ENCODE data around the gene CRYGA. TPM values are rescaled to one million over a fixed set of nuclear protein-coding genes. Genes with fewer than 3 reads are reported as not detected.

The CRYGA gene
- polyA plus RNA-seq (ENCODE audit: insufficient read length in 3 of 3): not detected
- long read RNA-seq, donor 1: 0 reads
- long read RNA-seq, donor 2: 0 reads
- long read RNA-seq, donor 3: 0 reads
- long read RNA-seq, donor 4: 0 reads
- long read RNA-seq, donor 5: 0 reads
- long read RNA-seq, donor 6: 0 reads
- long read RNA-seq, donor 7: 0 reads
- long read RNA-seq, donor 8: 0 reads
- long read RNA-seq, donor 9: 0 reads
- long read RNA-seq, donor 10: 0 reads
- long read RNA-seq, donor 11: 0 reads
- long read RNA-seq, donor 12: 0 reads
- long read RNA-seq, donor 13: 0 reads
- long read RNA-seq, donor 14: 0 reads
- long read RNA-seq, donor 15: 0 reads
- long read RNA-seq, donor 16: 0 reads

- no peak for DNase-seq (ENCODE audit: extremely low read depth in 1 of 11, low read depth in 9 of 11, low spot score in 4 of 11)
Observed at GRCh38 chr2:208163489-208163888, at the start of gene CRYGA. Gene CRYGA (minus strand): TSS chr2:208163589. CDS start chr2:208163556, 33 bp downstream.

- no peak for DNase-seq (ENCODE audit: extremely low read depth in 1 of 11, low read depth in 9 of 11, low spot score in 4 of 11)
Observed at GRCh38 chr2:208210688-208211451, 47.5 kb upstream of the CRYGA start.

- DNase-seq (ENCODE audit: extremely low read depth in 1 of 11, low read depth in 9 of 11, low spot score in 4 of 11): no peak
Observed at GRCh38 chr2:208208335-208209085, 45.1 kb upstream of the CRYGA start.

GRCh38 chr2:208207769-208208168 is 44.4 kb upstream of the CRYGA start:
- no peak for DNase-seq (ENCODE audit: extremely low read depth in 1 of 11, low read depth in 9 of 11, low spot score in 4 of 11)

- DNase-seq (ENCODE audit: extremely low read depth in 1 of 11, low read depth in 9 of 11, low spot score in 4 of 11): no peak
Observed at GRCh38 chr2:208204166-208204565, 40.8 kb upstream of the CRYGA start.

GRCh38 chr2:208195531-208195930 is 32.1 kb upstream of the CRYGA start:
- DNase-seq (ENCODE audit: extremely low read depth in 1 of 11, low read depth in 9 of 11, low spot score in 4 of 11): no peak

- DNase-seq (ENCODE audit: extremely low read depth in 1 of 11, low read depth in 9 of 11, low spot score in 4 of 11): no peak
Observed at GRCh38 chr2:208192611-208193236, 29.3 kb upstream of the CRYGA start.

GRCh38 chr2:208189810-208190503 is 26.6 kb upstream of the CRYGA start, which contains the start of gene C2orf80:
Gene C2orf80 (minus strand): TSS chr2:208190030. CDS start chr2:208186986, 3,044 bp downstream.
- no peak for DNase-seq (ENCODE audit: extremely low read depth in 1 of 11, low read depth in 9 of 11, low spot score in 4 of 11)

GRCh38 chr2:208189069-208189809 is 25.9 kb upstream of the CRYGA start:
- no peak for DNase-seq (ENCODE audit: extremely low read depth in 1 of 11, low read depth in 9 of 11, low spot score in 4 of 11)

GRCh38 chr2:208186893-208187292 is 23.5 kb upstream of the CRYGA start:
- DNase-seq (ENCODE audit: extremely low read depth in 1 of 11, low read depth in 9 of 11, low spot score in 4 of 11): no peak

GRCh38 chr2:208186465-208186864 is 23.1 kb upstream of the CRYGA start:
- no peak for DNase-seq (ENCODE audit: extremely low read depth in 1 of 11, low read depth in 9 of 11, low spot score in 4 of 11)

- DNase-seq (ENCODE audit: extremely low read depth in 1 of 11, low read depth in 9 of 11, low spot score in 4 of 11): no peak
Observed at GRCh38 chr2:208183972-208184705, 20.8 kb upstream of the CRYGA start.

- DNase-seq (ENCODE audit: extremely low read depth in 1 of 11, low read depth in 9 of 11, low spot score in 4 of 11): no peak
Observed at GRCh38 chr2:208183526-208183925, 20.1 kb upstream of the CRYGA start.

GRCh38 chr2:208182835-208183234 is 19.4 kb upstream of the CRYGA start:
- no peak for DNase-seq (ENCODE audit: extremely low read depth in 1 of 11, low read depth in 9 of 11, low spot score in 4 of 11)

- DNase-seq (ENCODE audit: extremely low read depth in 1 of 11, low read depth in 9 of 11, low spot score in 4 of 11): no peak
Observed at GRCh38 chr2:208179028-208179609, 15.7 kb upstream of the CRYGA start.

- no peak for DNase-seq (ENCODE audit: extremely low read depth in 1 of 11, low read depth in 9 of 11, low spot score in 4 of 11)
Observed at GRCh38 chr2:208175840-208176153, 12.4 kb upstream of the CRYGA start.
